GM12891 (cell line): ENCODE results near the gene NFIX.

Experiments
- POLR2A ChIP-seq: IDR thresholded peaks from 2 replicates; pipeline ENCODE4 v1.6.1; 2011; ENCODE audit warnings: low read depth, low read length, control low read depth
- POLR2AphosphoS5 ChIP-seq: IDR thresholded peaks from 2 replicates; pipeline ENCODE4 v1.6.1; 2011; ENCODE audit warnings: low read depth, low read length, control low read depth
- POU2F2 ChIP-seq: IDR thresholded peaks from 2 replicates; pipeline ENCODE4 v1.6.1; 2011; ENCODE audit warnings: low read depth, mild to moderate bottlenecking, control low read depth, low read length, moderate library complexity
- TAF1 ChIP-seq: IDR thresholded peaks from 2 replicates; pipeline ENCODE4 v1.6.1; 2011; ENCODE audit warnings: low read depth, low read length, control low read depth

DNA sequence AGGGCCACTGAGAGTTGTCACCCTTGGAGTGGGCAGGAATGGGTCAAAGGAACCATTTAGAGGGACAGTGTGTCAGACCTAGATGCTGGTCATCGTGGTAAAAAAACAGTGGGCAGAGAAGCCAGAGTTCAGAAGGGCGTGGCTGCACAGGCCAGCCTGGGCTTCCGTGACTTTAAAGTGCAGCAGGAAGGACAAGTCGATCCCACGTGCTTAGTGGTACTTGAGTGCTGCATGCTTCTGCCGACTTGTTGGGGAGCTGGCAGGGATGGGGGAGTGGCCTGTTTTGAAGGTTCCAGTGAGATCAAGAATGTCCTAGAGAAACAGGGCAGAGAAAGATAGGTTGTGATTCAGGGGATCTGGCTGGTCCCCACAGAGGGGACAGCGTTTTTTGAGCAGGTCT is 90.4 kb downstream of the NFIX start:
- TF ChIP-seq POLR2AphosphoS5 (no peak), TAF1 (no peak), POLR2A (no peak), POU2F2 (no peak)
